ENCODE data around the gene ANKRD7.
"Not testable (repeated sequence)": the region's sequence is repeated elsewhere in the genome, so short reads cannot be mapped to it uniquely, and the experiment has no call there.

ANKRD7 gene

GRCh38 chr7:118239014-118239413 lies 14.5 kb downstream of the ANKRD7 start:
- TF ChIP-seq EZH2phosphoT487 (IDR thresholded peaks at IDR 0.05; ENCODE audit: low read depth) (no peak), CTCF (IDR thresholded peaks at IDR 0.05; ENCODE audit: low read depth, low read length) (no peak)
- Histone ChIP-seq H3K4me1 (ENCODE audit: low read length) (no peaks in the 10 kb centered on the region), H3K27me3 (ENCODE audit: low read depth, low read length) (no peaks in the 10 kb centered on the region), H3K36me3 (replicated peaks; ENCODE audit: low read depth, low read length) (no peaks in the 10 kb centered on the region), H3K9me3 (ENCODE audit: insufficient read depth, low read length) (no peaks in the 10 kb centered on the region), H3K4me2 (ENCODE audit: low read length) (no peak overlapping the region), H3K79me2 (ENCODE audit: low read length) (no peaks in the 10 kb centered on the region), H3K27ac (ENCODE audit: low read length) (no peak overlapping the region), H4K20me1 (ENCODE audit: insufficient read depth, low read length) (no peaks in the 10 kb centered on the region), H3K9ac (ENCODE audit: low read length) (no peak overlapping the region), H3K4me3 (ENCODE audit: low read length) (no peak overlapping the region), H2AFZ (ENCODE audit: low read depth, low read length) (no peak overlapping the region)

- not testable (repeated sequence) for H3K27me3 ChIP-seq (ENCODE audit: low read depth, low read length); H3K27ac ChIP-seq (ENCODE audit: low read length); H3K9me3 ChIP-seq (ENCODE audit: insufficient read depth, low read length); H3K4me1 ChIP-seq (ENCODE audit: low read length); H2AFZ ChIP-seq (ENCODE audit: low read depth, low read length); H4K20me1 ChIP-seq (ENCODE audit: insufficient read depth, low read length); H3K4me2 ChIP-seq (ENCODE audit: low read length); H3K36me3 ChIP-seq (replicated peaks; ENCODE audit: low read depth, low read length); H3K9ac ChIP-seq (ENCODE audit: low read length); H3K4me3 ChIP-seq (ENCODE audit: low read length); H3K79me2 ChIP-seq (ENCODE audit: low read length)
These were observed 15.8 kb downstream of the ANKRD7 start for GRCh38 chr7:118240320-118240719.

GRCh38 chr7:118243695-118244094 lies 19.2 kb downstream of the ANKRD7 start:
- H3K4me3 ChIP-seq (ENCODE audit: low read length), result no peak overlapping the region
- no peak overlapping the region for H3K9ac ChIP-seq (ENCODE audit: low read length)
- no peak overlapping the region for H2AFZ ChIP-seq (ENCODE audit: low read depth, low read length)
- H3K36me3 ChIP-seq (replicated peaks; ENCODE audit: low read depth, low read length), result no peaks in the 10 kb centered on the region
- no peaks in the 10 kb centered on the region for H3K27me3 ChIP-seq (ENCODE audit: low read depth, low read length)
- H3K9me3 ChIP-seq (ENCODE audit: insufficient read depth, low read length), result no peaks in the 10 kb centered on the region
- H3K4me2 ChIP-seq (ENCODE audit: low read length), result no peak overlapping the region
- TF ChIP-seq EZH2phosphoT487 (IDR thresholded peaks at IDR 0.05; ENCODE audit: low read depth) (no peak), CTCF (IDR thresholded peaks at IDR 0.05; ENCODE audit: low read depth, low read length) (no peak)
- H3K79me2 ChIP-seq (ENCODE audit: low read length), result no peaks in the 10 kb centered on the region
- peaks cover 4% of the 10 kb centered on the region; the same call in 1 of the 2 replicates for H3K4me1 ChIP-seq (ENCODE audit: low read length)
- no peak overlapping the region for H3K27ac ChIP-seq (ENCODE audit: low read length)
- H4K20me1 ChIP-seq (ENCODE audit: insufficient read depth, low read length), result no peaks in the 10 kb centered on the region

GRCh38 chr7:118245267-118246040 lies 20.9 kb downstream of the ANKRD7 start:
- peak overlapping the region; percentile 43; the same call in 1 of the 2 replicates for H2AFZ ChIP-seq (ENCODE audit: low read depth, low read length)
- H3K9me3 ChIP-seq (ENCODE audit: insufficient read depth, low read length), result no peaks in the 10 kb centered on the region
- no peak overlapping the region for H3K27ac ChIP-seq (ENCODE audit: low read length)
- TF ChIP-seq CTCF (IDR thresholded peaks at IDR 0.05; ENCODE audit: low read depth, low read length) (no peak), EZH2phosphoT487 (IDR thresholded peaks at IDR 0.05; ENCODE audit: low read depth) (no peak)
- no peaks in the 10 kb centered on the region for H4K20me1 ChIP-seq (ENCODE audit: insufficient read depth, low read length)
- H3K4me3 ChIP-seq (ENCODE audit: low read length), result no peak overlapping the region
- no peaks in the 10 kb centered on the region for H3K27me3 ChIP-seq (ENCODE audit: low read depth, low read length)
- H3K36me3 ChIP-seq (replicated peaks; ENCODE audit: low read depth, low read length), result no peaks in the 10 kb centered on the region
- H3K9ac ChIP-seq (ENCODE audit: low read length), result no peak overlapping the region
- no peak overlapping the region for H3K4me2 ChIP-seq (ENCODE audit: low read length)
- H3K4me1 ChIP-seq (ENCODE audit: low read length), result peaks cover 4% of the 10 kb centered on the region; the same call in 1 of the 2 replicates
- no peaks in the 10 kb centered on the region for H3K79me2 ChIP-seq (ENCODE audit: low read length)
